Measurements from ENCODE around the gene NINL.

NINL gene

DNA sequence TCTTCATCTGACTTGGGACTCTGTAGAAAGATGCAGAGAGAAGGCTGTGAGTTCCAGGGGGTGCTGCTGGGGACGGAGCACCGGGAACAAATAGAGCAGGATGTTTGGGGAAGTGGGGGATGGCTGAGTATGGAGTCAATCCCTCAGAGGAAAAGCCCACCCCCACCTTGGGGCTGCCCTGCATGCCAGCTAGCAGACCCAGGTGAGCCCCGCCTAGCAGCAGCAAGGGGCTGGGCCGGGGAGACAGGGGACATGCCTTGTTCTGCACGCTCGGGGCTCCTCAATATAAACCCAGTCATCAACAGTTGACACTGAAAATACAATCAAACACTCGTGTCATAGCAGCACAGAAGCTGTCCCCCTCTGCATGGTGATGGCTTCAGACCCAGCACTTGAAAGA lies 74.6 kb downstream of the NINL start:
- TF ChIP-seq, protein P1, sequence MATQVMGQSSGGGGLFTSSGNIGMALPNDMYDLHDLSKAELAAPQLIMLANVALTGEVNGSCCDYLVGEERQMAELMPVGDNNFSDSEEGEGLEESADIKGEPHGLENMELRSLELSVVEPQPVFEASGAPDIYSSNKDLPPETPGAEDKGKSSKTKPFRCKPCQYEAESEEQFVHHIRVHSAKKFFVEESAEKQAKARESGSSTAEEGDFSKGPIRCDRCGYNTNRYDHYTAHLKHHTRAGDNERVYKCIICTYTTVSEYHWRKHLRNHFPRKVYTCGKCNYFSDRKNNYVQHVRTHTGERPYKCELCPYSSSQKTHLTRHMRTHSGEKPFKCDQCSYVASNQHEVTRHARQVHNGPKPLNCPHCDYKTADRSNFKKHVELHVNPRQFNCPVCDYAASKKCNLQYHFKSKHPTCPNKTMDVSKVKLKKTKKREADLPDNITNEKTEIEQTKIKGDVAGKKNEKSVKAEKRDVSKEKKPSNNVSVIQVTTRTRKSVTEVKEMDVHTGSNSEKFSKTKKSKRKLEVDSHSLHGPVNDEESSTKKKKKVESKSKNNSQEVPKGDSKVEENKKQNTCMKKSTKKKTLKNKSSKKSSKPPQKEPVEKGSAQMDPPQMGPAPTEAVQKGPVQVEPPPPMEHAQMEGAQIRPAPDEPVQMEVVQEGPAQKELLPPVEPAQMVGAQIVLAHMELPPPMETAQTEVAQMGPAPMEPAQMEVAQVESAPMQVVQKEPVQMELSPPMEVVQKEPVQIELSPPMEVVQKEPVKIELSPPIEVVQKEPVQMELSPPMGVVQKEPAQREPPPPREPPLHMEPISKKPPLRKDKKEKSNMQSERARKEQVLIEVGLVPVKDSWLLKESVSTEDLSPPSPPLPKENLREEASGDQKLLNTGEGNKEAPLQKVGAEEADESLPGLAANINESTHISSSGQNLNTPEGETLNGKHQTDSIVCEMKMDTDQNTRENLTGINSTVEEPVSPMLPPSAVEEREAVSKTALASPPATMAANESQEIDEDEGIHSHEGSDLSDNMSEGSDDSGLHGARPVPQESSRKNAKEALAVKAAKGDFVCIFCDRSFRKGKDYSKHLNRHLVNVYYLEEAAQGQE (IDR thresholded peaks at IDR 0.05; ENCODE audit: insufficient read depth in 1 of 2, low read depth in 2 of 2, low read length in 2 of 2): no peak
- TF ChIP-seq FOXP2 (optimal IDR thresholded peaks at IDR 0.05; ENCODE audit: borderline replicate concordance, extremely low read depth, extremely low read length, insufficient read depth) (no peak), TAF1 (IDR thresholded peaks at IDR 0.05; ENCODE audit: borderline replicate concordance, insufficient read depth, low read length) (no peak), SIN3A (IDR thresholded peaks at IDR 0.05; ENCODE audit: borderline replicate concordance, insufficient read depth, low read length) (no peak), POLR2AphosphoS5 (IDR thresholded peaks at IDR 0.05; ENCODE audit: low read depth, low read length) (no peak)

DNA sequence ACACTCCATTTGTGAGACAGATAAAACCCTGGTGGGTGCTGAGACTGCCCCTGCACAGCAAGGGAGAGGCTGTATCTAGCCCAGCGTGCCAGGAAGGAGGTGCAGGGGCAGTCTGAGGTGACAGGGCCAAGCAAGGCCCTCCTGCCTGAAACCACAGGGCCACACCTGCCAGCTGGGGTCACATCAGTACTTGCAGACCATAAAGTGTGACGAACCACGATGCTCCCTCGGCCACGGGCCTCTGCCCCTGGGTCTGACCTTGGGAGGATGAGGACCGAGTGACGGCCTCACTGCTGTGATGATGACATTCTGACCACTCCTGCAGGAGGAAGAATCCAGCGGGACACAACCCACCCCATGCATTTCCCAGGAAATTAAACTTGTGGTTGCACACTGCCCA lies 75.1 kb downstream of the NINL start:
- TF ChIP-seq SIN3A (IDR thresholded peaks at IDR 0.05; ENCODE audit: borderline replicate concordance, insufficient read depth, low read length) (no peak), FOXP2 (optimal IDR thresholded peaks at IDR 0.05; ENCODE audit: borderline replicate concordance, extremely low read depth, extremely low read length, insufficient read depth) (no peak), POLR2AphosphoS5 (IDR thresholded peaks at IDR 0.05; ENCODE audit: low read depth, low read length) (no peak), TAF1 (IDR thresholded peaks at IDR 0.05; ENCODE audit: borderline replicate concordance, insufficient read depth, low read length) (no peak)
- TF ChIP-seq, protein P1 (IDR thresholded peaks at IDR 0.05; ENCODE audit: insufficient read depth in 1 of 2, low read depth in 2 of 2, low read length in 2 of 2): no peak

DNA sequence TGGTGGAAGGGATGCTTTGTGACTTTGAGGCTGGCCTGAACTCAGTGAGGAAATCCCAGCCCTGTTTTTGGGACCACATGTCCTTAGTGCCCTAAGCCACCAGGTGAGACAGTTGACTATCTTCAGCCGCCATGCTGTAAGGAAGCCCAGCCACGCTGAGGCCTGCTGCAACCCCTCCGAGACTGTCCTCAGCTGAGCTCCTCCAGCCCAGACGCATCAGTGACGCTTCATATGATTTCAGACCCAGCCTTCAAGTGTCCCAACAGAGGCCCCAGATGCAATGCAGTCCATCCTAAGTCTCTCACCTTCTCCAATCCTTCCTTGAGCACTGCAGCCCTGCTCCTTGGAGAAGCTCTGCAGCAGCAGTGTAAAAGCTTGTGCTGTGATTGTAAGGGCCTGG lies 76.2 kb downstream of the NINL start:
- TF ChIP-seq POLR2AphosphoS5 (IDR thresholded peaks at IDR 0.05; ENCODE audit: low read depth, low read length): no peak
- TF ChIP-seq SIN3A (IDR thresholded peaks at IDR 0.05; ENCODE audit: borderline replicate concordance, insufficient read depth, low read length): no peak
- TF ChIP-seq, protein P1 (IDR thresholded peaks at IDR 0.05; ENCODE audit: insufficient read depth in 1 of 2, low read depth in 2 of 2, low read length in 2 of 2): no peak
- no peak for TF ChIP-seq FOXP2 (optimal IDR thresholded peaks at IDR 0.05; ENCODE audit: borderline replicate concordance, extremely low read depth, extremely low read length, insufficient read depth)
- TF ChIP-seq TAF1 (IDR thresholded peaks at IDR 0.05; ENCODE audit: borderline replicate concordance, insufficient read depth, low read length): no peak

DNA sequence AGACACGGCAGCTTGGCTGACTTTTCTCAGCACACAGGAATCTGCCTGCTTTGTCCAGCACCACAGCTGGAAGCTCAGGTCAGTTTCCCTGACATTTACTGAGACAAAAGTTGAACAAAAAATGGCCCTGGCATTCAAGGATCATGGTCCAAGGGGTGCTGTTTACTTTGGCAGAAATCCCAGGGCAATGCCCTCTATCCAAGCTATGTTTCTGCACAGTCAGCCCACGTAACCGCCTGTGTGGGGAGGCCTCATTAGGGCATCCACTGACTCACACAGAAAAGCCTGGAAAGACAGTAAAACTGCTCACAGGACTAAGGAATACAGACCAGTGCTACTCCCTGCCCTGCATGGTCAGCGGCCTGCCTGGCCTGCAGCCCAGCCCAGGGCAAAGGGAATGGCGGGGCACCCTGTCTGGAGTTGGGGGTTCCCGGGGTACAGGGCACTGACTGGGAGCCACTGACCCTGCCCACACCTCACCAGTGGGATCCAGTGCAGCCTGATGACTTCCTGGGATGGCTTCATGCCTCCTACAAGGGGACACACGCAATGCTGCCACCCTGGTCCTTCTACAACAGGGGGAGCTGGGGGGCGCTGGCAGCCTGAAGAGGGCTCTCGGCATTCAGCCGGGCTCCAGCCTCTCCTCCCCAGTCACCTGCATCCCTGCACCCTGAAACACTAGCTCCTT lies 77.1 kb downstream of the NINL start:
- no peak for TF ChIP-seq TAF1 (IDR thresholded peaks at IDR 0.05; ENCODE audit: borderline replicate concordance, insufficient read depth, low read length)
- no peak for TF ChIP-seq POLR2AphosphoS5 (IDR thresholded peaks at IDR 0.05; ENCODE audit: low read depth, low read length)
- TF ChIP-seq, protein P1 (IDR thresholded peaks at IDR 0.05; ENCODE audit: insufficient read depth in 1 of 2, low read depth in 2 of 2, low read length in 2 of 2): no peak
- no peak for TF ChIP-seq SIN3A (IDR thresholded peaks at IDR 0.05; ENCODE audit: borderline replicate concordance, insufficient read depth, low read length)
- TF ChIP-seq FOXP2 (optimal IDR thresholded peaks at IDR 0.05; ENCODE audit: borderline replicate concordance, extremely low read depth, extremely low read length, insufficient read depth): no peak
